Stimulated activated CD4-positive, alpha-beta T cell treated with anti-CD3 and anti-CD28 coated beads, Interleukin-1b, Interleukin-23, amount 100 ng/mL, for 48 hours (primary cell): ENCODE results near the gene MLIP.

Experiments
- DNase-seq: peaks from one replicate; pipeline ENCODE4 v3.0.0-alpha.2; 2020

The MLIP gene

GRCh38 chr6:54288474-54288873 is 177.2 kb downstream of the MLIP start:
- no peak for DNase-seq

- no peak for DNase-seq
Measured at GRCh38 chr6:54289426-54289825, 178.2 kb downstream of the MLIP start.

GRCh38 chr6:54291146-54291545 is 179.9 kb downstream of the MLIP start:
- DNase-seq: no peak

GRCh38 chr6:54291738-54292137 is 180.5 kb downstream of the MLIP start:
- DNase-seq: no peak

GRCh38 chr6:54294965-54295532 is 183.8 kb downstream of the MLIP start:
- no peak for DNase-seq

- no peak for DNase-seq
Measured at GRCh38 chr6:54299542-54300269, 188.5 kb downstream of the MLIP start.

- no peak for DNase-seq
Measured at GRCh38 chr6:54301770-54302169, 190.5 kb downstream of the MLIP start.

- no peak for DNase-seq
Measured at GRCh38 chr6:54307439-54307910, 196.2 kb downstream of the MLIP start.

- no peak for DNase-seq
Measured at GRCh38 chr6:54308289-54308985, 197.2 kb downstream of the MLIP start, which contains the start of gene TINAG. Gene TINAG, plus strand, starts transcription at chr6:54308441. Its CDS starts 110 bp downstream, at chr6:54308551.

GRCh38 chr6:54308986-54309315 is 197.7 kb downstream of the MLIP start:
- no peak for DNase-seq

GRCh38 chr6:54310377-54311152 is 199.3 kb downstream of the MLIP start:
- DNase-seq: no peak

- DNase-seq: no peak
Measured at GRCh38 chr6:54315656-54316055, 204.4 kb downstream of the MLIP start.
